ENCODE data around the gene ZNF530.
A peak's percentile ranks its signal among the peaks of the same experiment; 100 is the strongest.

ZNF530 gene

DNA sequence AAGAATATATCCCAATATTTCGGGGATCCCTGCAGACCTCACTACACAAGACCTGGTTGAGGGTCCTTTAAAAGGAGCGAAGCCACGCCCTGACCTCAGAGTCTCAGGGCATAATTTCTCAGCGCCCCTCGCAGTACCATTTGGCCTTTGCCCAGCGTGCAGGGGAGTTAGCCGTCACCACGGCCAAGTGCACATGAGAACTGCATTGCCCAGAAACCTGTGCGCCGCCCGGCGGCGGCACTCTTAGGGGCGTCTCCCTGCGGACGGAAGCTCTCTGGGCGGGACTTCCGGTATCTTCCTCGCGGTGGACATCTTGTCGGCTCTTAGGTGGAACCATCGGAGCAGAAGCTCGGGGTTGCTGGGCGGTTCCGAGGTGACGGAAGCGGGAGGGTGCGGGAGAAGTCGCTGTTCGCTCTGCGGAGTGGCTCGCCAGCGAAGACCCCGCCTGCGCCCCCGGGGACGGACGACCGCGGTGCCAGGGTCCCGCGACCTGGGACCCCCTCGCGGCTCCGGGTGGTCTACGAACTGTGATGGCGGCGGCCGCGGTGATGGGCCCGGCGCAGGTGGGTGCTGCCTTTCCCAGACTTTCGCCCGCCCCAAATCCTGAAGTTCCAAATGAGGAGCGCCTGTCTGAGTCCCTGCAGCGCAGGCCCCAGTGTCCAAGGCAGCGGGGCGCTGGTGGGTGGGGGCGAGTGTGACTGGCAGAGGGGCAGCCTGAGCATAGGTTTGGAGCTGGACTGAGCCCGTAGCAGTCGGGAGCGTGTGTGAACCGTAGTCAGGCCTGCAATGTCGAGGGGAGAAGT lies 14.5 kb downstream of the ZNF530 start, which contains the start of gene ZNF134:
Gene ZNF134 (plus strand): TSS at position 302 of the 803 bp plus-strand sequence. CDS start 5,227 bp downstream, outside the sequence.
- DNase-seq (ENCODE audit: low read depth in 1 of 2, low spot score in 1 of 2) = peak; percentile 76 to 88

- no peak for DNase-seq (ENCODE audit: low read depth in 1 of 2, low spot score in 1 of 2)
These were observed 15.7 kb downstream of the ZNF530 start for GRCh38 chr19:57615346-57615745.

DNA sequence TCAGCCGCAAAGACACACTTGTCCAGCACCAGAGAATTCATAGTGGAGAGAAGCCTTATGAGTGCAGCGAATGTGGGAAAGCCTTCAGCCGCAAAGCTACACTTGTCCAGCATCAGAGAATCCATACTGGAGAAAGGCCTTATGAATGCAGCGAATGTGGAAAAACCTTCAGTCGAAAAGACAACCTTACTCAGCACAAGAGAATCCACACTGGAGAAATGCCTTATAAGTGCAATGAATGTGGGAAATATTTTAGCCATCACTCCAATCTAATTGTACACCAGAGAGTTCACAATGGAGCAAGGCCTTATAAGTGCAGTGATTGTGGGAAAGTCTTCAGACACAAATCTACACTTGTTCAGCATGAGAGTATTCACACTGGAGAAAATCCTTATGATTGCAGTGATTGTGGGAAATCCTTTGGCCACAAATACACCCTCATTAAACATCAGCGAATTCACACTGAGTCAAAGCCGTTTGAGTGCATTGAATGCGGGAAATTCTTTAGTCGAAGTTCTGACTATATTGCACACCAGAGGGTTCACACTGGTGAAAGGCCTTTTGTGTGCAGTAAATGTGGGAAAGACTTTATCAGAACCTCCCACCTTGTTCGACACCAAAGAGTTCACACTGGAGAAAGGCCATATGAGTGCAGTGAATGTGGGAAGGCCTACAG lies 21.1 kb downstream of the ZNF530 start:
- no peak for DNase-seq (ENCODE audit: low read depth in 1 of 2, low spot score in 1 of 2)

GRCh38 chr19:57623091-57623490 lies 23.4 kb downstream of the ZNF530 start:
- DNase-seq (ENCODE audit: low read depth in 1 of 2, low spot score in 1 of 2) = no peak

GRCh38 chr19:57632987-57633831 lies 33.5 kb downstream of the ZNF530 start, which contains the start of gene ZNF211:
Gene ZNF211, plus strand, starts transcription at chr19:57633168. Its CDS starts 179 bp downstream, at chr19:57633347.
- DNase-seq (ENCODE audit: low read depth in 1 of 2, low spot score in 1 of 2) = peak; percentile 58 to 79

- DNase-seq (ENCODE audit: low read depth in 1 of 2, low spot score in 1 of 2) = no peak
These were observed 34.1 kb downstream of the ZNF530 start for GRCh38 chr19:57633832-57634131.

- no peak for DNase-seq (ENCODE audit: low read depth in 1 of 2, low spot score in 1 of 2)
These were observed 37.7 kb downstream of the ZNF530 start for GRCh38 chr19:57637379-57637778.

- DNase-seq (ENCODE audit: low read depth in 1 of 2, low spot score in 1 of 2) = no peak
These were observed 42.1 kb downstream of the ZNF530 start for GRCh38 chr19:57641715-57642234.

GRCh38 chr19:57642396-57643046 lies 42.8 kb downstream of the ZNF530 start:
- DNase-seq (ENCODE audit: low read depth in 1 of 2, low spot score in 1 of 2) = no peak

GRCh38 chr19:57643734-57644133 lies 44.0 kb downstream of the ZNF530 start:
- DNase-seq (ENCODE audit: low read depth in 1 of 2, low spot score in 1 of 2) = no peak

DNA sequence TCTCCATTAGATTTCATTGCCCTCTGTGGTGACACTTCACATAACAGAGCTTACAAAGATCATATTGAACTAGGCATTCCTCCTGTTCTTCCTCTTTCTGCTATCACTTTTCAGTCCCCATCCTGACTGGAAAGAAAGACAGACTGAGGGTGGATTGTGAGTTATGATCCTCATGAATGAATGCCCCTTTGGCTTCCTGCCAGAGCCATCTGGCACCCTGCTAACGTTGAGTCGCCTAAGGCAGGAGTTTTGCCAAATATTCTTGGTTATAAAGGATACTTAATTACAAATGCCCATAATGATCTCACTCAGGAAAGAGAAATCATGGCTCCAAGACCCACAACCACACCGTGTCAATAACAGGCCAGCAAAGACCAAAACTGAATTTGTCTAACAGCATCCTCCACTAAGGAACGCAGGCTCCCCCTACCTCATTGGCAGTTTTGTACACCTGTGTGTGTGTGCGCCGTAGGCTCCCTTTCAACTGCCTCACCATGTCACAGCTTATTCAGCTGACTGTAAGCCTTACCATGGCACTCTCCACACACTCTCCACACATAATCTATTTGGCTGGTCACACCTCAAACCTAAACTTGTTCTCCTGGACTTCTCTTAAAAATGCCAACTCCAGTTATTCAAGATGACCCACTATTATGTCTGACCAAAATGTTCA lies 48.8 kb downstream of the ZNF530 start:
- no peak for DNase-seq (ENCODE audit: low read depth in 1 of 2, low spot score in 1 of 2)

DNA sequence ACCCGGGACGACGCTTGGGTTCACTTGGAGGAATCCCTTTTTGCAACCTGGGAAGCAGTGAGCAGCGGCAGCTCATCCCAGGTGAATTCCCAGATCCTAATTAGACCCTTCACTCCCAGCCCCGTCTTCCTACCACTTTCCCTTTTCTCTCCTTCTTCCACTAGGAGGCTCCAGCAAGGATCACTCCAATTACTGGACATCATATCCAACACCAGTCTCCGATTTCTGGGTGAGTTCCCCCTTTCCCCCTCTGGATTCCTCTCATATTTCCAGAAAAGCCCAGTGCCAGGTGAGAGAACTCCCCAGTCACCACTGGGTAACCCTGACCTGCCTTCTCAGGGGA lies 51.9 kb downstream of the ZNF530 start:
- DNase-seq (ENCODE audit: low read depth in 1 of 2, low spot score in 1 of 2) = no peak

GRCh38 chr19:57653689-57654088 lies 54.0 kb downstream of the ZNF530 start:
- no peak for DNase-seq (ENCODE audit: low read depth in 1 of 2, low spot score in 1 of 2)

DNA sequence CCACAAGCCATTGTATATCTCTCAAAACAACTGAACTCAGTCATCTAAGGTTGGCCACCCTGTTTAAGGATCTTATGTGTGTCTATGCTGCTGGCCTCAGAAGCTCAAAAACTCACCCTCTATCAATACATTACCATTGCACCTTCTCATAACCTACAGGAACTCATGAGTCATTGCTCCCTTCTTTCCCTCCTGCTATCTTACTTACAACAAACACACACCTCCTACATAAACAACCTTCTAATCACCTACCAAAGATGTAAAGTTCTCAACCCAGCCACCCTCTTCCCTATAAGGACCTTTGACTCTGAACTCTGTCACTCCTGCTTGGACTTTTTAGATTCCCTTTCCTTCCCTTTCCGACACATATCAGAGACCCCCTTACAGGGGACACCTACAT lies 55.8 kb downstream of the ZNF530 start:
- DNase-seq (ENCODE audit: low read depth in 1 of 2, low spot score in 1 of 2) = no peak

DNA sequence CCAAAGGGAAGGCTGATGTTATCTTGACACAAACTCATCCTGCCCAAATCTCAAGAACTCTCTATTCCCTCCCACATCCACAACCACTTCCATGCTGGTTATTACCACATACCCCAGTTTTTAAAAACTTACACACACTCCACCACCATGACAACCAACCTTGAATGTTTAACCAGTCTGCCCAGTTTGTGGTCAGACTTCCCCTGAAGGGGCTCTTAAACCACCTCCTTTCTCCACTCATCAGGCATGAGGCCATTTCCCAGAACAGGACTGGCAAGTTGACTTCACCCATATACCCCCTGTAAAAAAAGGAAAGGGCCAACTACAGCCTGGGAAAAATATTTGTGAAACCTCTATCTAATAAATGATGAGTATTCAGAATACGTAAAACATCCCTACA lies 56.7 kb downstream of the ZNF530 start:
- no peak for DNase-seq (ENCODE audit: low read depth in 1 of 2, low spot score in 1 of 2)

Measured in activated CD4-positive, alpha-beta T cell treated with anti-CD3 and anti-CD28 coated beads, Interleukin-2, amount 50 U/mL, for 24 hours (primary cell).